HG03571 (cell line): ENCODE results near the gene POLR2M.

Experiments used
- ATAC-seq: cut with Tn5 transposase; IDR thresholded peaks from one replicate; pipeline ENCODE4 v1.9.1; 2021; ENCODE audit not compliant: unreplicated experiment

Gene POLR2M

DNA sequence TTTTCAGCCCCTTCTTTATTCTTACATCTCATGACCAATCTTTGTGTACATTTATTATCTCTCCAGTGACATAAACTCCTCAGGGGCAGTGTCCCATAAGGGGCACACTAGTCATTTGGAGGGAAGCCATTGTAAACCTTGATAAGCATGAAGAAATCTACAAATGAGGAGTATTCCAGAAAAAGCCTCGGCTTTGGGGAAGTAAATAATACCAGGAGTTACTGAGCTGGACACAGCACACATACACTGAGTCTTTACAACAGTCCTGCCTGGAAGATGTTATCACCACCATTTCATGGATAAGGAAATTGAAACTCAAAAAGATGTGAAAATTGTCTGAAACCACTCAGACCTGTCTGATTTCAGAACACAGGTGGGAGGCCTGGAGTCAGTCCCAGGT lies 15.4 kb upstream of the POLR2M start:
- no peak for ATAC-seq

DNA sequence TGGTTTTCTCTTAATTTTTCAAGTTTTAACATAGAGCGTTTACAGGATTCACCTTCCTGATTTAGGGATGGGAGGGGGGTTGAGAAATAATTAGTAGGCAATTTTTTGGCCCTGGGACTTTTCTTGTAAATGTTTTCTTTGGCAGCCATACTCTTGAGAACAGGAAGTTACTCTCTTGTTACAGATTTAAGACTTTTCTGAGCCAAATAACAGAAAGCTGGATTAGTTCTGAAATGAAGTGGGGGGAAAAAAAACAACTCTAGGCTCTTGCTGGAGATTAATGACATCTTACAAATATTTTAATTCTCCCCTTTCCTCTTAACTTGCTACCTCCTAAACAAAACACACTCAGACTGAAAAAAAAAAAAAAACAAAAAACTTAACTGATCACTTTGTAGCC lies 13.8 kb upstream of the POLR2M start:
- no peak for ATAC-seq

DNA sequence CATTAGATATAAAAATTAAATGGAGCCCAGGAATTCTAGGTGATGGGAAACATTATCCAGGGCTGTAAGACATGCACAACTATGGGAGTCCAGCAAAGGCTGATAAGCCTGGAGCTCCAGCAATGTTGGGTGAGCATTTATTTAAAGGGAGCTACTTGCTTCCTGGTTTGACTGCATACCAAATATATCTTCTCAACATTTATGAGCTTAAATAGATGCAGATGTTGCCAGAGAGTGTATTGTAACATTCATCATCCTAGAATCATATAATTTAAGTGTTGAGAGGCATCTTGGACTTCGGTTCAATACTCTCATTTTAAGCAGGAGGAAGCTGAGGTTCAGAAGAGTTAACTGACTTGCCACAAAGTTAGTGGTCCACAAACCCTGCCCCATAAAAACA lies 12.2 kb upstream of the POLR2M start:
- no peak for ATAC-seq

DNA sequence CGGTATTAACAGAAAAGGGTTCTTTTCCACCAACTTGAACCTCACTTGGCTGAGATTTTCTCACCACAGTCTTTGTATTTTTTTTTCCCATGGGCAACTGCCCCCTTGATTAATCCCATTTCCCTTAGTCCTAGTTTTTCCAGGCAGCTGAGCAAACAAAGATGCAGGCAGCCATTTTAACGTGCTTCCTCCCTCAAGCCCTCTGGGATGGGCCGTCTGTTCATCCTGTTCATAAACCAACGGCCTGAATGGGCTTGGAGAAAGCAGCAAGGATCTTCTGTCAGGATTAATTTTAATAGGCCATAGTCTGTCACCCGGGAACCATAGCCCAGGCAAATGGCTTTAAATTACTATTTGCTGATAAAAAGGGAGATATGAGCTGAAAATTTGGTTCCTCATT lies 10.4 kb upstream of the POLR2M start:
- ATAC-seq = no peak

DNA sequence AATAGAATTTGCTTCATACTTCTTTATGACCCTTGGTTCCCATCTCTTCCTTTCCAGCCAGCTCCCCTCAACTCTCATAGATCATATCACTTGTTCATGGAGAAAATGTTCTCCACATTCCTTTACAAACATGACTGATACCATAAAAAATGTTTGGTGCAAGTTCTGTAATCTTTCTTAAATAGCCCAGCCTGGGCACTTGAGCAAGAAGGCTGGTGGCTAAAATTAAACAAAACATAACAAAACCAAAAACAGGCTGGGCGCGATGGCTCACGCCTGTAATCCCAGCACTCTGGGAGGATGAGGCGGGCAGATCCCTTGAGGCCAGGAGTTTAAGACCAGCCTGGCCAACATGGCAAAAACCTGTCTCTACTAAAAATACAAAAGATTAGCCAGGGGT lies 8.9 kb upstream of the POLR2M start:
- ATAC-seq = no peak

DNA sequence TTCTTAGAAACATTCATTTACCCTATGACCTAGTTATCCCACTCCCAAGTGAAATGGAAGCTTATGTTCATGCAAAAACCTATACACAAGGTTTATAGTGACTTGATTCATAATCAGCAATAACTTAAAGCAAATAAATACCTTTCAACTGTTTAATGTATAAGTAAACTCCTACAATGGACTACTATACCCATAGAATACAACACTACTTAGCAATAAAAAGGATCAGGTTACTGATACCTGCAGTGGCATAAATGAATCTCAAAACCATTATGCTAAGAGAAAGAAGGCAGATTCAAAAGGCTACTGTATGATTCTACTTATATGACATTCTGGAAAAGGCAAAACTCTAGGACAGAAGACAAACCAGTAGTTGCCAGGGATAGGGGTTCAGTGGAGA lies 8.3 kb upstream of the POLR2M start:
- ATAC-seq = no peak

DNA sequence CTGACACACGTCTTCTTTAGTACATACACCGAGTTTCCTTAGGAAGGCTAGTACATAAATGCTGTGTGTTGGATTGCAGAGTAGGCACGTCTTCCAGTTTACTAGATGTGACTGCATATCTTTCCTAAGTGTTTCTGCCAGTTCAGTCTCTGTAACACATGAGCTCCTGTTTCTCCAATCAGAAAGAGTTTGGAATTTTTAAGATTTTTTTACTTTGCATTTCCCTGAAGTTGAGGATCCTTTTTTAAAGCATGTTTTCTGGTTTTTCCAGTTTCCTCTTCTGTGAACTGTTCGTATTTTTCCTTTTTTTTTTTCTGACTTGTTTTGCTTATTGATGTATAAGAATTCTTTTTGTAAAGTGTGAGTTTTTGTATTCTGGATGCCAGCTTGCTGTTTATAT lies 7.5 kb upstream of the POLR2M start:
- no peak for ATAC-seq

DNA sequence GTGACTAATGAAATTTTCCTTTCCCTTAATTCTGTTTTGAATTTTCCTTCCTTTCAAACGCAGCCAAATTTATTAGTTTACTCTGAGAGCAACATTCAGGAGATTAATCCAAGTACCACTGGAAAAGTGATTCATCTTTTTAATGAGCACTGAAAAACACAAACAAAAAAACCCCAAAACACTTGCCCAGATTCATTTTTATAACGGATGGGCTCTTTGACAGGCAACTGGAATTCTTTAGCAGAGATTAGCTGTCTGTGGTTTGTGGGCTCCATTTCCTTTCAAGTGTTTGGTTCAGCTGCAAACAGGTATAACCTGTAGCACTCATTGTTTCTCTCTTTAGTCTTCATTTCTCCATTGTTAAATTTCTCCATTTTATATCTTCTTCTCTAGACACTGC lies 3.1 kb upstream of the POLR2M start:
- no peak for ATAC-seq

DNA sequence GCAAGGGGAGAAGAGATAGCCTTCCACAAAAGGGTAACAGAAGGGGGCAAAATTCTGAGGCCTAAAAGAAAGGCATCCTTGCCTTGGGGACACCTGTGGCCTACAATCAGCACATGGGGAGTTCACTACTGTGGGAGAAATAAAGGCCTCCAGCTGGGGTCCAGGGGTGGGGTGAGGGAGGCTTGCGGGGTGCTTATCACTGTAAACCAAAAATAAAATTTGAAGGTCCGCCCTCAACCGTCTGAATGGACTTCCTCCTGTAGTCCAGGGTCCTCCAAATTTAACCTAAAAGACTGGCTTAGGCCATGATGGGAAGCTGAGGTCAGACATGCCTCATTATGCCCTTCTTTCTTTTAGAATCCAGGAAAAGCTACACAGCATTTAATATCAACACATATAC lies 2.1 kb upstream of the POLR2M start:
- no peak for ATAC-seq

DNA sequence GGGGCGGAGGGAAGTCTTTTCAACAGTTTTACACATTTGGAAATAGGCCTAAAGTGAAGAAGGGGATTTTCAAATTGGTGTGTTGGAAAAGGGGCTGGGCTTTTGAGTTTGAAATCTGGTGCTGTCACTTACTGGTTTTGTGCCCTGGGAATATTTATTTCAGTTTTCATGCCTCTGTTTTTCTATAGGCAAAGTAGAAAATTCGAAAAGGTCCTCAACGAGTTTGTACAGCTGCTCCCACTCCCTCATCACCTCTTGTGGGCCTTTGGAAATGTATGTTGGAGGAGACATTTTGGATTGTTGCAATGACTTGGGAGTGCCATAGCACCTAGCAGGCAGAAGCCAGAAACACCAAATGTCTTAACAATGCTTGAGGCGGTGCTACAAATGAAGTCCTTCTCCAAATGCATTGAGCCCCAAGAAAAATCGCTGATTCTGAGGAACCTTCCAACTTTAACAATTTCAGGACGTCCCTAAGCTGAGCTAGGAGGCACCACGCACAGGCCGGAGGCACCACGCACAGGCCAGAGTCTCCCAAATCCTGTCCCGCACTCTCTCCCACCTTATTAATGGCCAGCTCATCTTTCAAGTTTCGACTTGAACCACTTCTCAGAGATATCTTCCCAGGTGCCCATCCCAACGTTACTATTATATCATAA lies 639 bp upstream of the POLR2M start:
- ATAC-seq = no peak

DNA sequence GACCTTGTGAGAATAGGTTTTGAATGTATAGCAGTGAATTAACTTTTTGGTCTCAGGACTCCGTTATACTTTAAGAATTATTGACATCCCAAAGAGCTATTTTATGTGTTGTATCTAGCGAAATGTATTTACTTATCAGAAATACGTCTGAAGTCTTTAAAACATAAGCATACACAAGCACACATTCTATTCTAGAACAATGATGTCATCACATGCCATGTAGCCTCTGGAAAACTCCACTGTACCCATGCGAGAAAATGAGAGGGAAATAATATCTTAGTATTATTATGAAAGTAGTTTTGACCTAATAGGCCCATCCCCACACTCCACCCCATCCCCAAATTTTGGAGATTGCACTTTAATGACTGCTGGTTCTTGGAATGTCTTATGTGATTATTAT lies 1.5 kb downstream of the POLR2M start:
- ATAC-seq = no peak

DNA sequence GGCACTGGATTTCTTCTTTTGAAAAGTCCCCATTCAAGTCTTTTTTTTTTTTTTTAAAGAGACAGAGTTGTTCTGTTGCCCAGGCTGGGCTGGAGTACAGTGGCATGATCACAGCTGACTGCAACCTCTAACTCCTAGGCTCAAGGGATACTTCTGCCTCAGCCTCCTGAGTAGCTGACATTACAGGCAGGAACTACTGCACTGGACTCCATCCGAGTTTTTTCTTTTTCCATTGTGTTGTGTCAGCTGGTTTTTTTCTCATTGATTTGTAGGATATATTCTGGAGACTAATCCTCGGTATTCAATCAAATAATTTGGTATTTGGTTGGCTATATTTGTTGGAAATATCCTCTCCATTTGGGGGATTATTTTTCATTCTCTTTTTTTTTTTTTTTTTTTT lies 11.8 kb downstream of the POLR2M start:
- ATAC-seq = no peak

DNA sequence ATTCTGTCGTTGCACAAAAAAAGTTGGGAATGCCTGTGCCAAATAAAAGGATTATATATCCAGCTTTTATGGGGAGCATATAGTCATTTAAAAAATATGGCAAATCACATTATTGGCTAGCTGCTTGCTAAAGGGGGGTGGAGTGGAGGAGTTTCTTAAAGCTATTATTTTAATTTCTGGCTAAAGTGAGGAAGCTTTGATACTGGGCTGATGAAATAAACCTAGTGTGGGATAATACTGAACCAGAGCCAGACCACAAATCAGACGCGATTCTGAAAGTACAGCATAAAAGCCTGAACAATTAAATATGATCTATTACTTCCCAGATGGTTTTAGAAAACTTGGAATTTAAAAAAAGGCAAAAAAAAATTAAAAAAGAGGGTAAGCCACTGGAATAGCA lies 14.4 kb downstream of the POLR2M start:
- no peak for ATAC-seq

DNA sequence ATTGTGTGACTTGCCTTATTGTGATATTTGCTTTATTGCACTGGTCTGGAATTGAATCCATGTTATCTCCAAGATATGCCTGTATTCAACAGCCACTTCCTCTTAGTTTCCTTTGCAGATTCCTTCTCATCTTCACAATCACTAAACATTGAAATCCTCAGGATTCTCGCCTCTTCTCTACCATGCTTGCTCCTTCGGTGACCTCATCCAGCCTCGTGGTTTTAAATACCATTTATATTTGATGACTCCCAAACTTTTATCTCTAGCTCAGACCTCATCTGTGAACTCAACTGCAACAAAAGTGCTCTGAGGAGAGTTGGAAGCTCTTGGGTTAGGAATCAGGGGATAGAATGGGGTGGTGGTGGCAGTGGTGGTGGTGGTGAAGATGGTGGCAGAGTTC lies 19.9 kb downstream of the POLR2M start:
- no peak for ATAC-seq

DNA sequence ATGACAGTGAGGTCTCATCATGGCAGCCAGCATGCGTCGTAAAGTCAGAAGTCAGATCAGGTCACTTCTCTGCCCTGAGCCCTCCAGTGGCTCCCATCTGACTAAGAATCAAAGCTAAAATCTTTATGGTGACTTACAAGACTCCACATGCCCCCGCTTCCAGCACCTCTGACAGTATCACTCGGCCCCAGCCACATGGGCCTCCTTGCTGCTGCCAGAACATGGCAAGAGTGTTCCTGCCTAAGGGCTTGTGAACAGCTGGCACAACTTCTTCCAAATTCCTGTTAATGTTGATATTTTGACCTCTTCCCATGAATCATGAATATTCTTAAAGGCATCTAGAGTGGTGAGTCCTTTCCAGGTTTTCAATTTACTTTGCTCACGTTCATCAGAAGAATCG lies 20.5 kb downstream of the POLR2M start:
- no peak for ATAC-seq

DNA sequence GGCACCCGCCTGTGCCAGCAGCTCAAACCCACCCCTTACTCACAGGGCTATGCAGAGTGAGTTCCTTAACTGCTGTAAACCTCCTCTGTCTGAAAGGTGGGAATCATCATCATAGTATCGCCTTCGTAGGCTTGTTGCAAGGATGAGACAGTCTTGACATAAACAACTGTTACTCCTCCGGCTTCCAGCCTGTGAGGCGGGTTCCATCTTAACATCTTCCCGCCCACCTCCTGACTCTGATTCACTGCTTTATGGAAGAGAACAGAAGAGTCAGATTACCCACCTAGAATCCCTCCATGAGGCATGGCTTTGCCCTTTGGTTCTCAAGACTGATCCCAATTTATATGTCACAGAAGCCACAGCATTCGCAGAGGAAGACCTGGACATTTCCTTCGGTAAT lies 21.9 kb downstream of the POLR2M start:
- no peak for ATAC-seq

DNA sequence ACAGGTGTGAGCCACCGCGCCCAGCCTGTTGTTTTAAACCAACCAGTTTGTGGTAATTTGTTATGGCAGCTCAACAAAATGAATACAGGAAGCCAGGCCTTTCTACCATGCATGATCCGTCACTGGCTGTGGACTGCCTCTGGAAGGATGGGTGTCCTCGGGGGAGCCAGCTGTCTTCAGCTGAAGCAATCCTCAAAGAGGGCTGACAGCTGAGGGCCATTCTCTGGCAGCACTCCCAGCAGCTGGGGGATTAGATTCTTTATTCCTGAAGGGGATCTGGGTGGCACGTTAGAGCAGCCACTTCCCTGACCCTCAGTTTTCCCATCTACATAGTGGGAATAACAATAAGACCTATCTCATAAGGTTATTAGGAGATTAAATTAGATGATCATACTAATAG lies 24.4 kb downstream of the POLR2M start:
- ATAC-seq = no peak

DNA sequence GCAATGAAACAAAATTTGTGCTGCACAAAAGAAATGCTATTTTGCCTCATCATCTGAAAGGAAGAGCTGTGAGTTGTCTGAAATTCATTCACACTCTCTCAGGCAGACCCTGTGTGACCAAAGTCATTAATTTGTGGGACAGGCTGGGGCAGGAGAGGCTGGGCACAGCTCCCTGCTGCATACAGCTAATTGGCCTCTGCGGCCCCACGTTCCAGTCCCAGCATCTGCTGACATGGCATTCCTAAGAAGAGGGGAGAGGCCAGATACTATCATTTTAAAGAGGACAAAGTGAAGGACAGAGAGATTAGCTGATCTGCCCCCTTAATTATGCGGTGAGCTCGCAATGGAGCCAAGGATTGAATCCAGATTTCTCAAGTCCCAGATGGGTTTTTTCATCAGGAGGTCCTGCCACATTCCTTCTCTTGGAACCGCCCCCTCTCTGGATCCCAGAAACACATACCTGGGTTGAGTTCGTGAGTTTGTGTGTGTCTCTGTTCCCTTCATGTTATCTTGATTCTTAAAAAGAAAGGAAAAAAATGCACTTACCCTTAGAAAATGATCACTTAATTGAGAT lies 25.1 kb downstream of the POLR2M start:
- ATAC-seq = no peak

DNA sequence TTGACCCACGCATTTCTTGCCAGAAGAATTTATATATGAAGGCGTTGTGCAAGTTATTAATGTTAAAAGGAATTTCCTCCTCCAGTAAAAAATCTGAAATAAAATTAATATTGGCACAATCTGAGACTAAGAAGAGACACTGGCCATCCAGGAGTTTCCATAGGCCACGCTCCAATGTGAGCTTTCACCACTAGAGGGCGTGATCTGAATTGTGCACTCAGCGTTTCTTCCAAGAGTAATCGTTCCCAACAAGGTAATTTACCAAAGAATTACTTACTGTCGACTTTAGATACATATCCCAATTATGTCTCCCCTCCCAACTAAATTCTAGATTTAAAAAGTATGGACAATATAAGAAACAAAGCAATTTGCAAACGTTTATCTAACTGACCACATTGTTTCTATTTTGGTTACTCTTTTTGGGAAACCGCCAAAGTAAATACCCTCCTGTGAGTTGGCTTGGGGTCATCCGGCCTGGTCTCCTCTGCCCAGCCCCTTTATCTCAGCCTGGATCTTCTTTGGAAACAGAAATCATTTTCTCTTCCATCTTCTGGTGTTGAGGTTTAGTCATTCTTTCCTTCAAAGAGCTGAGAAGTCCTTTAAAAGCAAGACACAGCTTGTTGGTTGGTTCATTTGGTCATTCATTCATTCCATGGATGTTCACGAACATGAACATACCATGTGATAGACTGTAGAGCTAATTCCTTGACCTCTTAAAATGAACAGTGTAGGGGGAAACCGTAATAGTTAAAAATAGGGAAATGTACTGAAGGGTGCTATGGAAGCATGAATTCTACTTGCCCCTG lies 26.2 kb downstream of the POLR2M start:
- no peak for ATAC-seq

DNA sequence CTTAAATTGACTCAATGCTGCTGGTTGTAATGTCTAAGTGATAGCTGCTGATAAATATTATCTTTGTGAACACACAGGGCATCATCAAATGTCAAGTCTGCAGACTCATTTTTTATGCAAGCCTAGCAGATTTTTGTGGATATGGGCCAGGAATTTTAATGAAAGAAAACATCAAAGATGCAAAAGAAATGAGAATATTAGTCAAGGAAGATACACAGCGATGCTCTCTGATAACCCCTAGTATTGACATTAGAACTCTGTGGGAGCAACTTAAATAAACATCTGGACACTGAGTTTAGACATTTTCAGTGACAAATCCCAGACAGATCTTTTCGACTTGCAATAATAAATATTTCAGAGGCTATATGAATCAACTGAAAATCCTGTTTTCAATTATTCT lies 28.3 kb downstream of the POLR2M start:
- ATAC-seq = no peak

DNA sequence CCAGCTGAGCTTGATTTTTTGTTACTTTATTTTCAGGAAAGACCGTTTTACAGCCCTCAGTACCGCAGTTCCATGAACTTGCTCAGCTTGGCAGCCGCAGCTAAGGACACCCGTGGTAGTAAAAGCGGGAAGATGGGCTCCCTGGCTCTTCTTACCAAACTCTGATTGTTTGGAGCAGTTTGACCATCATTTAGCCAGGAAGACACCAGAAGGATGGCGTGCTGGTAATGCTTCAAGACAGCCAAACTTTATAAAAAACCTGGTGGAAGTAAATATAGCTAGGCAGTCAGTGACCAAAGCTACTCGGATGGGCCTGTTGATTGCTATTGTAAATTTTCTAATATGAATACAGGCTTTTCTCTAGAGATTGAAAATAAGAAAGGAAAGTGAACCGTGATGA lies 28.9 kb downstream of the POLR2M start:
- no peak for ATAC-seq

DNA sequence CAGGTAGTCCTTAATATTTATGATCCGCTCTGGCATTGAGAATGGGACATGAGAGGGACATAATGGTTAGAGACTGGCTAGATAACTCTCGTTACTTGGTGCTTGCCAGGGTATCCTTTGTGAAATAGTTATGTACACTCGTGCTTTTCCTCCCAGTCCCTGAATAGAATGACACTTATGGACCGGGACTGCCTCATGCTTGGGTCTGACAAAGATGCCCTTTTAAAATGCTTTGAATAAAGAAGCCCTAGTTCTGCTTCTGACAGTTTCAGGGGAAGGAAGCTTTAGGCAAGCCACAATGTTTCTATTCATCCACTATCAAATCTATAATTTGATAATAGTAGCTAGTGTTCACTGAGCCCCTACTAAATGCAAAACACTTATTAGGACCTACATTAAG lies 29.4 kb downstream of the POLR2M start:
- no peak for ATAC-seq

DNA sequence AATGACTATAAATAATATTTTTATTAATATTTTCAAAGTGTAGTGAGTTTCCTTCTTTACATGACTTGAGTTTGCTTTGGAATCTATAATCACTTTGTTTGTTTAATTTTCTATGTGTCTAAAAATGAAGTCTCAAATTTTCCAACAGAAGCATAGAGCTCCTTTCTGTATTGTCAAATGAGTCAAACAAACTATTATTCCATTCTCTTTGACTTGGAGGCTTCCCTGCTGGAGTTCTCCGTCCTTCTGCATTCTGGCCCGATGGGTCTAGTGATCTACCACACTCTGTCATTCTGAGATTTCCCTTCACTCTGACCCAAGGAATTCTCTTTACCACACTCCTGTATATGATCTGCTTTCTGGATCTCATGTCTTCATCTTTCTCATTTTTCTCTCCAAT lies 30.1 kb downstream of the POLR2M start:
- no peak for ATAC-seq
